GM12872 (cell line): ENCODE measurements around the gene LSAMP.

Source experiments
- TF ChIP-seq, protein P1 (sequence below): IDR thresholded peaks from 3 replicates; pipeline ENCODE4 v1.5.1; 2011; ENCODE audit warnings: low read depth, mild to moderate bottlenecking, low read length, moderate library complexity; ENCODE audit not compliant: insufficient read depth

LSAMP gene

DNA sequence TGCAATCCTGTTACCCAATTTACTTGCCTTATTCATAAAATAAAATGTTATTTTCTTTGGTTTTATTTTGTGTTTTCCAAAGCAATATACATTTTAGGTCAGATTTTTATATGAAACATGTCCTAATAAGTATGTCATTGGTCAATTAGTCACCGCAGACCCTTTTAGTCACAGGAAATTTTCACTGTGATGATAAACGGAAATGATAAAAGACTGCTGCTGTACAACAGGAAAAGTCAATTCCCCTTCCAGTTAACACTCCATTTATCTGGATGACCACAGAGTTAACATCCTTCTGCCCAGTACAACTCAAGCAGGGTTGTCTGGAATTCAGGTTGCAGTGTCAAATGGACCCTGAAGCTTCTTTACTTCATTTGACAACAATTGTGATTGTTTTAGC lies 175.2 kb downstream of the LSAMP start:
- TF ChIP-seq, protein P1, sequence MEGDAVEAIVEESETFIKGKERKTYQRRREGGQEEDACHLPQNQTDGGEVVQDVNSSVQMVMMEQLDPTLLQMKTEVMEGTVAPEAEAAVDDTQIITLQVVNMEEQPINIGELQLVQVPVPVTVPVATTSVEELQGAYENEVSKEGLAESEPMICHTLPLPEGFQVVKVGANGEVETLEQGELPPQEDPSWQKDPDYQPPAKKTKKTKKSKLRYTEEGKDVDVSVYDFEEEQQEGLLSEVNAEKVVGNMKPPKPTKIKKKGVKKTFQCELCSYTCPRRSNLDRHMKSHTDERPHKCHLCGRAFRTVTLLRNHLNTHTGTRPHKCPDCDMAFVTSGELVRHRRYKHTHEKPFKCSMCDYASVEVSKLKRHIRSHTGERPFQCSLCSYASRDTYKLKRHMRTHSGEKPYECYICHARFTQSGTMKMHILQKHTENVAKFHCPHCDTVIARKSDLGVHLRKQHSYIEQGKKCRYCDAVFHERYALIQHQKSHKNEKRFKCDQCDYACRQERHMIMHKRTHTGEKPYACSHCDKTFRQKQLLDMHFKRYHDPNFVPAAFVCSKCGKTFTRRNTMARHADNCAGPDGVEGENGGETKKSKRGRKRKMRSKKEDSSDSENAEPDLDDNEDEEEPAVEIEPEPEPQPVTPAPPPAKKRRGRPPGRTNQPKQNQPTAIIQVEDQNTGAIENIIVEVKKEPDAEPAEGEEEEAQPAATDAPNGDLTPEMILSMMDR, result no peak

DNA sequence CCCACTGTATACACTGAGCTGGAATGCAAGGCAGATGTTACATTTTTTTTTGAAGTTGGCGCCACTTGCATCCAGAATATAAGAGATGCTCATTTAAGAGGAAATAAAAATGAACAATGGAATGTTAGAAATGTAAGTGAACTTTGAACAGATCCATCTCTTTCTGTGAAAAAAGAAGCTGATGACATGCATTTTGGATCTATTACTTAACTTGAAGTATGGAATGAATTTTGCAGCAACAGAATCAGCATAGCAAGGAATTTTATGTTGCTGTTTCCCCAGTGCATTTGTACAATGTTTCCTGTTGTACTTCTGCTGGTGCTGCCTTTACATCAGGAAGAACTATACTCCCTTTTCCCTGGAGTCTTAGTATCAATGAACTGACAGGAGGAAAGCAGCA lies 178.2 kb downstream of the LSAMP start:
- TF ChIP-seq, protein P1, result no peak

DNA sequence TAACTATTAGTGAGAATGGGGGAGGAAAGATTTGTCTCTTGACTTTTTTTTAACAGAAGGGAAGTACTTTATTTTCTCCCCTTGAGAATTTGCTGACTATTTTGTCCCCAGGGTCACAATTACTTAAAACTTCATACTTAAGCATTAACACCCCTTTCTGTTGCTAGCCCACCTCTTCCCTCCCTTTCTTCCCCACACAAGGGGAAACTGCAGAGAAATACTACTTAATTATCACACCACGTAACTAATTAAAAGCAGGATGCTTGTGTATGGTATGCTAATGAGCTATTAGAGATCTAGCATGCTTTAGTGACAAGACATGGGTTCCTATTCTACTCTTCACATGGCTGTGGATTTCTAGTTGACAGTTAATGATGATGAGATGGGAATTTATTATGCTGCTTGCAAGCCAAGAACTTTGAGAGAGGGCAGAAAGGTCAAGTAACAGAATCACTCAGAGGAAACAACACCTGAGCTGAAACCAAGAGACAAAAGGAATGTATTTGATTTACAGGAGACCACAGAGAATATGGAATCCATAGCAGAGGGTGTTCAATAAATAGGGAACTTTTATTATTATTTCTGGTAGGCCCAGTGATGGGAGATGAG lies 179.2 kb downstream of the LSAMP start:
- TF ChIP-seq, protein P1, result no peak

DNA sequence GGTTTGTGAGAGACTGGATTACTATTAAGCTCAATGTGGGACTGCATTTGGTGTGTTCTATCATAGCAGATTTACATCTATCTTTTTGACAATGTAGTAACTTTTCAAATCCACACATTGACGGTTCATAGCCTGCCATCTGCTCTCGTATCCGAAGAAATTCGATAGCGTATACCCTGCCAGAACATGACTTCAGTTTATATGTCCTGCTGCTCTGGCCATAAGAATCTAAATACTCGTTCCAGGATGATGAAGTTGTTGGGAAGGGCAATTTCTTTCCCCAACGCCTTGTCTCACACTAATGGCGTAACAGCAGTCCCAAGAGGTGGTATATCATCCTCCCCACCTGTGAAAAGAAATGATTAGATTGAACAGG lies 180.0 kb downstream of the LSAMP start:
- TF ChIP-seq, protein P1, result no peak

DNA sequence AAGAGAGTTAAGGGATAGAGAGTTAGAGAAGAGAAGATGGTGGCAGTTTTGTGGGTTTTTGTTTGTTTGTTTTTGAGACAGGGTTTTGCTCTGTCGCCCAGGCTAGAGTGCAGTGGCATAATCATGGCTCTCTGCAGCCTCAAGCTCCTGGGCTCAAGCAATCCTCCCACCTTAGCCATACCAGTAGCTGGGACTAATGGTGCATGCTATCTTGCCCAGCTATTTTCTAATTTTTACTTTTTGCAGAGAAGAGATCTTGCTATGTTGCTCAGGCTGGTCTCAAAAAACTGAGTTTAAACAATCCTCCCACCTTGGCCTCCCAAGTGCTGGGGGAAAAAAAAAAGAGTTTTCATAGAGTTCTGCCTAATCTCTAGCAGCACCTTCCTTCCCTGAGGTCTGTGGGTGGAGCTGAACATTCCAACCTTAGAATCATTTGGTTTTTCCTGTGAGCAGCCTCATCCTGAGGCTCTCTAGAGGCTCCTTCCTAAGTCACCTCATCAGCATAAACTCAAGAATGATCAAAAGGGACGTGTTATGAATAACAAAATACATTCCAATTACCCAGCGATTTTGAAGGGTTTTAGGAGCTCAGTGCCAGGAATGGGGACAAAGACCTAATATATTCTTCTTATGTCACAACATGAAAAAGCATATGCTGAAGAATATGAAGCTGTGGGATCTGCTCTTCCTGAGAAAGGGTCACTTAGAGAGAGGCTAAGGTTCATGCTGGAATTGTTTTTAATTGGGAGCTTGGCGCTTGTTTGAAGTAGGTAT lies 180.6 kb downstream of the LSAMP start:
- TF ChIP-seq, protein P1, result no peak

DNA sequence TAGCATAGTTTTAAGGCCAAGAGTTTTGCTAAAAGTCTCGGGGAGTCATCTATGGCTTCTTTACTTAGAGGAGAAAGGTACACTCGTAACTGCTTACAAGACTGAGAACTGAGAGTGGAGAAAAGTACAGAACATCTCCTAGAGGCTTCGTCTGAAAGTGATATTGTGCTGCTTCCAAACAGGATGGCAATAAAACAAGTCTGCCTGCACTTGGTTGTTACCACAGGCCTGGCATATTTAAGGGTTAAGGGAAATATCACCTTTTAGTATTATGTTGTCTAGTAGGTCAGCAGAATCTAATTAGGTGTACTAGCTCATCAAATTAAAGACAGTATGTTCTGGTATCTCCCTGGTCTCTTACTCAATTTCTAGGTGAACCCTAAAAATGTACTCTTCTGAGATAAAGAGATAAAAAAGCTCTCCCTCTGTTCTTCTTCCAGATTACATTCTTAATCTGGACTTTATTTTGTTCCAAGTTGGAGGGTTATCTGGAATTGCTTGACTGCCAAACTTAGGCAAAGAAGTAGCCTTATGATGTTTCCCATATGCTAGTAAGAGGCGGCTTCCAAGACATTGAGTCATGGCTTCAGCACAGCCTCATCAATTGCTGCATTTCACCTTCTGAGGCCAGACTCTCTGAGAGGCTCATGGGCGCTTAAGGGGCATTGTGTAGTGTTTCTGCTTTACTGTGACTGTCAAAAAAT lies 181.3 kb downstream of the LSAMP start:
- TF ChIP-seq, protein P1, result no peak

DNA sequence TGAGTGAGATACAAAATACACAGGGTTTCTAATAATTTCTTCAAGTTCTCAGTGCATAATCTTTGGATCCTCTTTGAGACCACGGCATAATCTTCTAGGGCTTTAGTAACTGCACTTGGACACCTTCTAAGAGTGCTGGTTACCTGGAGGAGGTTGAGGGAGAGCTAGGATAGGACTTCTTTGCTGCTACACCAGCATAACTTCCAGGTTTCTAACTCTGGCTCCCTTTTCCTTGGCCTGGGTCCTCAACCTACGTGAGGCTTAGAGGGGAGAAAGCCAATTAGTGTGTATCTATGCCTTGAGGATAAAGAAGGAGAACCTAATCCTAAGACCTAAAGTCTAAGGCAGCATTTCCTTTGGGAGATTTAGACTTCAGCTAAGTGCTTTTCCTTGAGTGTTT lies 184.8 kb downstream of the LSAMP start:
- TF ChIP-seq, protein P1, result no peak
